Mesothelial cell of epicardium (in vitro differentiated cells): ENCODE results near the gene METAP2. TPM values are rescaled to one million over a fixed set of nuclear protein-coding genes. Genes with fewer than 3 reads are reported as not detected.

Experiments
- DNase-seq, 2 experiments: peaks; one replicate each; pipeline ENCODE4 v3.0.0; 2021; ENCODE audit warnings: low spot score in 2 of 2; ENCODE audit not compliant: unreplicated experiment in 2 of 2
- H3K27ac Mint-ChIP-seq: 2 replicates; pipeline ENCODE4 v1.8.0; 2021; ENCODE audit warnings: mixed read lengths
- H3K27me3 Mint-ChIP-seq: 2 replicates; pipeline ENCODE4 v1.8.0; 2021; ENCODE audit warnings: low read depth, mixed read lengths
- H3K36me3 Mint-ChIP-seq: 2 replicates; pipeline ENCODE4 v1.8.0; 2021; ENCODE audit warnings: mixed read lengths
- H3K4me1 Mint-ChIP-seq: 2 replicates; pipeline ENCODE4 v1.8.0; 2021; ENCODE audit warnings: mixed read lengths
- H3K4me3 Mint-ChIP-seq: 2 replicates; pipeline ENCODE4 v1.8.0; 2021; ENCODE audit warnings: mild to moderate bottlenecking, moderate library complexity, mixed read lengths
- H3K9me3 Mint-ChIP-seq: 2 replicates; pipeline ENCODE4 v1.8.0; 2021; ENCODE audit warnings: mixed read lengths
- total RNA-seq: library from RNA; stranded (reverse); gene quantifications from 3 replicates; pipeline ENCODE4 v1.2.1, GENCODE V29; 2021
- TF ChIP-seq, protein P1 (sequence below): fragments of 200-600 bp; sonication (generic); IDR thresholded peaks from one replicate; pipeline ENCODE4 v1.5.0; 2021; ENCODE audit warnings: antibody characterized with exemption; ENCODE audit not compliant: unreplicated experiment

The METAP2 gene
- total RNA-seq, 1 donor from 2014 or later: 78.9 TPM

GRCh38 chr12:95548056-95548538 lies 74.1 kb downstream of the METAP2 start:
- Mint-ChIP-seq H3K27ac (no peak overlapping the region), H3K36me3 (peaks cover 5% of the 10 kb centered on the region), H3K27me3 (peaks cover 91% of the 10 kb centered on the region), H3K9me3 (peaks cover 7% of the 10 kb centered on the region), H3K4me3 (peak overlapping the region; percentile 48), H3K4me1 (peaks cover 3% of the 10 kb centered on the region)
- DNase-seq: peak in 1 of 2 experiments; percentile 44
- TF ChIP-seq, protein P1, sequence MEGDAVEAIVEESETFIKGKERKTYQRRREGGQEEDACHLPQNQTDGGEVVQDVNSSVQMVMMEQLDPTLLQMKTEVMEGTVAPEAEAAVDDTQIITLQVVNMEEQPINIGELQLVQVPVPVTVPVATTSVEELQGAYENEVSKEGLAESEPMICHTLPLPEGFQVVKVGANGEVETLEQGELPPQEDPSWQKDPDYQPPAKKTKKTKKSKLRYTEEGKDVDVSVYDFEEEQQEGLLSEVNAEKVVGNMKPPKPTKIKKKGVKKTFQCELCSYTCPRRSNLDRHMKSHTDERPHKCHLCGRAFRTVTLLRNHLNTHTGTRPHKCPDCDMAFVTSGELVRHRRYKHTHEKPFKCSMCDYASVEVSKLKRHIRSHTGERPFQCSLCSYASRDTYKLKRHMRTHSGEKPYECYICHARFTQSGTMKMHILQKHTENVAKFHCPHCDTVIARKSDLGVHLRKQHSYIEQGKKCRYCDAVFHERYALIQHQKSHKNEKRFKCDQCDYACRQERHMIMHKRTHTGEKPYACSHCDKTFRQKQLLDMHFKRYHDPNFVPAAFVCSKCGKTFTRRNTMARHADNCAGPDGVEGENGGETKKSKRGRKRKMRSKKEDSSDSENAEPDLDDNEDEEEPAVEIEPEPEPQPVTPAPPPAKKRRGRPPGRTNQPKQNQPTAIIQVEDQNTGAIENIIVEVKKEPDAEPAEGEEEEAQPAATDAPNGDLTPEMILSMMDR: no peak

DNA sequence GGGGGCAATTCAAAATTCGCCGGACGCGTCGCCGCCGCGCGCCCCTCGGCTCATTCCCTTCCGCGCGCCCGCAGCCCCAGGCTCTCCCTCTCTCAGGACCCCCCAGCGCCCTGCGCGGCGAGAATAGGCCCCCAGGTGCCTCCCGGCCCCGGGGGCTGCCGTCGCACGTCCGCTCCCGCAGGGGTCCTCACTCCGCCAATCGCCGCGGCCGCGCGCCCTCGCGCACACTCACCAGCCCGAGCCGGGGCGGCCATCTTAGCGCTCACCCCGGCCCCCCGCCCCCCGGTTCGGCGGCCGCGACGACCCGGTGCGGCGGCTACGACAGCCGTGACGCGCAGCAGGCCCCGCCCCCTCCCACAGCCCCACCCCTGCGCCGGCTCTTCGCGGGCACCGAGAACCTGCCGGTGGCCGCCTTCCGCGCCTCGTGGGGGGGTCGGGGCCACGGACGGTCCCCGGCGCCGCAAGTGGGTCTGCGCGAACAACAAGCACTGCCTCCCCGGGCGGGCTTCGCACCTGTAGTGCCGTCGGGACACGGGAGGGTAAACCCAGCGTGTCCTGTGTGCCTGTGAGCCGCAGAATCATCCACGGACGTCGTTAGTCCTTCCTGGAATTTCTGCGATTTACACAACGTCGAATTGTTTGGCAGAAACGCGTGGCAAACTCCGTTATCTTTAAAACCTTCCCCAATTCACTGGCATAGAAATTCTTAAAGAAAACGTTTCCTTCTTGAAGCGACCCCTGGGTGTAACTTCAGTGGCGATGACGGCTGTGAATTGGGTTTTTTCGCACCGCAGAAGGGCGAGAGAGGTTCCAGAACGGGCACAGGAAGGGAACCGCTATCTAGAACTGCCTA lies 74.8 kb downstream of the METAP2 start:
- TF ChIP-seq, protein P1: no peak
- Mint-ChIP-seq H3K9me3 (peaks cover 7% of the 10 kb centered on the region), H3K36me3 (peaks cover 5% of the 10 kb centered on the region), H3K27me3 (peaks cover 95% of the 10 kb centered on the region), H3K4me1 (peaks cover 3% of the 10 kb centered on the region), H3K4me3 (peak overlapping the region; percentile 60), H3K27ac (no peak overlapping the region)
- peak in 1 of 2 experiments; percentile 22 for DNase-seq

- no peak overlapping the region for H3K27ac Mint-ChIP-seq
Observed at GRCh38 chr12:95549392-95550084, 75.6 kb downstream of the METAP2 start.

DNA sequence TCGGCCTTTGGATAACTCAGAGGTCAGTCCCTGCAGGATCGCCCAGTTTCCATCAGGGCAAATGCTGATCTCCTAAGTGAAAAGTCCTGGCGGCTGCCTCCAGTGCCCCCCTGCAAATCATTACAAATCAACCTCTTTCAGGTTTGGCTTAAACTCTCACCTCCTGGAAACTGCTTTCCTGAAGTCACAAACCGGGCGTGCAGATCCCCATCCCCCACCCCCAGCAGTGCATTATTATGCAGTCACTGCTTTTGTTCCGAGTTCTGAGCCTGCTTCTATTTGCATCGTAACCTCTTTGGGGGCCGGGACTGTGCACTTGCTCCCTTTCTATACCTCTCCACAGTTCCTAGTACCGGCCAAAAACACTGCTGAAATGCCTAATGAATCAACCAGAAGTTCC lies 77.4 kb downstream of the METAP2 start, which contains the start of gene USP44:
USP44 (minus strand) TSS at position 172 of the 400 bp plus-strand sequence. CDS start 17,220 bp downstream, outside the sequence.
- peaks cover 79% of the 10 kb centered on the region for H3K27me3 Mint-ChIP-seq
- peaks cover 7% of the 10 kb centered on the region for H3K9me3 Mint-ChIP-seq
- peaks cover 5% of the 10 kb centered on the region for H3K36me3 Mint-ChIP-seq
- TF ChIP-seq, protein P1: no peak
- no peak within 1 kb of the TSS for H3K27ac Mint-ChIP-seq
- H3K4me1 Mint-ChIP-seq: peaks cover 3% of the 10 kb centered on the region
- no peak within 1 kb of the TSS for H3K4me3 Mint-ChIP-seq
- DNase-seq: no peak

More at GRCh38 chr12:95549392-95550084, 75.6 kb downstream of the METAP2 start:
- DNase-seq: no peak
- Mint-ChIP-seq H3K36me3 (peaks cover 5% of the 10 kb centered on the region), H3K4me3 (peak overlapping the region; percentile 60), H3K4me1 (peaks cover 3% of the 10 kb centered on the region), H3K27me3 (peaks cover 96% of the 10 kb centered on the region), H3K9me3 (peaks cover 7% of the 10 kb centered on the region)
- TF ChIP-seq, protein P1: no peak

GRCh38 chr12:95551913-95552516 lies 78.1 kb downstream of the METAP2 start:
- H3K36me3 Mint-ChIP-seq: peaks cover 5% of the 10 kb centered on the region
- no peak overlapping the region for H3K27ac Mint-ChIP-seq
- H3K4me1 Mint-ChIP-seq: peaks cover 3% of the 10 kb centered on the region
- TF ChIP-seq, protein P1: no peak
- no peak overlapping the region for H3K4me3 Mint-ChIP-seq
- H3K9me3 Mint-ChIP-seq: peaks cover 7% of the 10 kb centered on the region
- no peak for DNase-seq
- H3K27me3 Mint-ChIP-seq: peaks cover 72% of the 10 kb centered on the region
